A549 (cell line): ENCODE results near the gene NBEAL1.

Experiments
- BHLHE40 ChIP-seq: IDR thresholded peaks from 2 replicates; pipeline ENCODE4 v1.6.1; 2012; ENCODE audit warnings: low read depth, low read length, inconsistent platforms
- CHD4 ChIP-seq: fragments of 200-600 bp; sonication (generic); IDR thresholded peaks from 2 replicates; pipeline ENCODE4 v1.6.1; 2016; ENCODE audit warnings: antibody characterized with exemption, mild to moderate bottlenecking, borderline replicate concordance
- ESRRA ChIP-seq: fragments of 150-350 bp; IDR thresholded peaks from 2 replicates; pipeline ENCODE4 v1.6.1; 2014; ENCODE audit warnings: mild to moderate bottlenecking, low read length, borderline replicate concordance
- FOSL2 ChIP-seq, 2 experiments: fragments of 450-650 bp in 1 of 2; fragments of >200 bp in 1 of 2; sonication (Bioruptor Twin) in 1 of 2; formaldehyde crosslinking; IDR thresholded peaks; 2 replicates each; pipeline versions ENCODE4 v1.5.0 to v1.6.1; 2016 to 2020; ENCODE audit warnings: mild to moderate bottlenecking in 1 of 2, moderate library complexity in 1 of 2
- HOXA7 ChIP-seq: fragments of 250-450 bp; sonication (Bioruptor Pico); IDR thresholded peaks from 2 replicates; pipeline ENCODE4 v1.5.0; 2020; ENCODE audit warnings: mild to moderate bottlenecking, moderate library complexity
- KDM5A ChIP-seq: fragments of 200-600 bp; sonication (generic); IDR thresholded peaks from 2 replicates; pipeline ENCODE4 v1.6.1; 2016; ENCODE audit warnings: antibody characterized with exemption, mild to moderate bottlenecking
- NFE2L2 ChIP-seq: fragments of 150-350 bp; conservative IDR thresholded peaks from 2 replicates; pipeline ENCODE4 v1.6.1; 2014; ENCODE audit warnings: low read length
- POLR2A ChIP-seq: IDR thresholded peaks from 2 replicates; pipeline ENCODE4 v1.6.1; 2012; ENCODE audit warnings: mild to moderate bottlenecking, low read length
- RAD21 ChIP-seq, 2 experiments: fragments of >200 bp in 1 of 2; sonication (Bioruptor Twin) in 1 of 2; formaldehyde crosslinking in 1 of 2; IDR thresholded peaks in 1 of 2; conservative IDR thresholded peaks in 1 of 2; 2 replicates in 1 of 2; 3 replicates in 1 of 2; pipeline ENCODE4 v1.6.1; 2012 to 2018; ENCODE audit warnings: inconsistent platforms in 1 of 2
- RCOR1 ChIP-seq: fragments of 150-350 bp; IDR thresholded peaks from 2 replicates; pipeline ENCODE4 v1.6.1; 2014; ENCODE audit warnings: antibody characterized with exemption, low read length, low read depth
- RFX5 ChIP-seq: fragments of 450-650 bp; IDR thresholded peaks from 2 replicates; pipeline ENCODE4 v1.7.1; 2014; ENCODE audit warnings: antibody characterized with exemption, mild to moderate bottlenecking, moderate library complexity
- SMC3 ChIP-seq: fragments of >200 bp; sonication (Bioruptor Twin); formaldehyde crosslinking; IDR thresholded peaks from 3 replicates; pipeline ENCODE4 v1.6.1; 2018; ENCODE audit warnings: inconsistent platforms
- USF2 ChIP-seq: fragments of 450-650 bp; IDR thresholded peaks from 2 replicates; pipeline ENCODE4 v1.6.1; 2014; ENCODE audit warnings: antibody characterized with exemption
- TF ChIP-seq, protein P1 (sequence below): fragments of >200 bp; sonication (Bioruptor Twin); formaldehyde crosslinking; IDR thresholded peaks from 3 replicates; pipeline ENCODE4 v1.5.1; 2016

DNA sequence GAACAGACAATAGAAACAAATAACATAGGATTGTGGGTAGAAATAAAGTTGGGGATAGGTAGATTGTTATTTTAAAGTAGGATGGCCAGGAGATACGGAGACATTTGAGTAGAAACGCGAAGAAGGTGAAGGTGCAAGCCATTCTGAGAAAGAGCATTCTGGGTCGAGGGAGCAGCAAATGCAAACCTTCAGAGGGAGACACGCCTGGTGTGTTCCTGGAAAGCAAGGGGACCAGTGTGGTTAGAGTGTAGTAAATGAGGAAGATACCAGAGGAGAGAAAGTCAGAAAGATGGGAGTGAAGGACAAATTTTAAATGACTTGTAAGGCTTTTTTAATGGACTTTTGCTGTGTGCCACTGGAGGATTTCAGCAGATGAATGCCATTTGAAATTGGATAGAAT, 225.8 kb downstream of the NBEAL1 start:
- TF ChIP-seq POLR2A (no peak), FOSL2 (IDR thresholded peaks at IDR 0.05) (no peak), FOSL2 (CRISPR knock-in tag; IDR thresholded peaks at IDR 0.05) (no peak), RCOR1 (no peak), CHD4 (no peak), SMC3 (no peak), KDM5A (no peak), HOXA7 (CRISPR knock-in tag) (no peak), RFX5 (no peak), RAD21 (conservative IDR thresholded peaks at IDR 0.05 in 1 of 2, IDR thresholded peaks at IDR 0.05 in 1 of 2) (no peak), NFE2L2 (no peak), ESRRA (no peak), BHLHE40 (no peak), USF2 (no peak)
- TF ChIP-seq, protein P1, sequence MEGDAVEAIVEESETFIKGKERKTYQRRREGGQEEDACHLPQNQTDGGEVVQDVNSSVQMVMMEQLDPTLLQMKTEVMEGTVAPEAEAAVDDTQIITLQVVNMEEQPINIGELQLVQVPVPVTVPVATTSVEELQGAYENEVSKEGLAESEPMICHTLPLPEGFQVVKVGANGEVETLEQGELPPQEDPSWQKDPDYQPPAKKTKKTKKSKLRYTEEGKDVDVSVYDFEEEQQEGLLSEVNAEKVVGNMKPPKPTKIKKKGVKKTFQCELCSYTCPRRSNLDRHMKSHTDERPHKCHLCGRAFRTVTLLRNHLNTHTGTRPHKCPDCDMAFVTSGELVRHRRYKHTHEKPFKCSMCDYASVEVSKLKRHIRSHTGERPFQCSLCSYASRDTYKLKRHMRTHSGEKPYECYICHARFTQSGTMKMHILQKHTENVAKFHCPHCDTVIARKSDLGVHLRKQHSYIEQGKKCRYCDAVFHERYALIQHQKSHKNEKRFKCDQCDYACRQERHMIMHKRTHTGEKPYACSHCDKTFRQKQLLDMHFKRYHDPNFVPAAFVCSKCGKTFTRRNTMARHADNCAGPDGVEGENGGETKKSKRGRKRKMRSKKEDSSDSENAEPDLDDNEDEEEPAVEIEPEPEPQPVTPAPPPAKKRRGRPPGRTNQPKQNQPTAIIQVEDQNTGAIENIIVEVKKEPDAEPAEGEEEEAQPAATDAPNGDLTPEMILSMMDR, result no peak
